ENCODE results near the gene GID8.

The GID8 gene

DNA sequence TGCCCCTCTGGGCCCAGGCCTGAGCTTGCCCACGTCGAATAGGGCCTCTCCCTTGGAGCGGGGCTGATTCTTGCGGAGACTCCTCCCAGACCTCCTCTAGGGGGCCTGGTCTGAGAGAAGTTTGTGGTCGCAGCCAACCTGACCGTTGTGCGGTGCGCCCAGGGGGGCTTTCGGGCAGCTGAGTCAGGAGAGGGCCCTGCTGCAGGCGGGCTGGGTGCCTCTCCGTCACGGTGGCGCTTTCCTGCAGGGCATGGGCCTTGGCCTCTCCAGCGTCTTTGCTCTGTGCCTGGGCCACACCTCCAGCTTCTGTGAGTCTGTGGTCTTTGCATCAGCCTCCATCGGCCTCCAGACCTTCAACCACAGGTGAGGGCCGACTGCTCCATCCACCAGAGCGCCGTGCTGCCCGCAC lies 27.4 kb downstream of the GID8 start:
- H3K9me3 ChIP-seq (ENCODE audit: control insufficient read depth, insufficient read depth, low read length), result no peaks in the 10 kb centered on the region
- H3K27ac ChIP-seq (ENCODE audit: low read length), result no peak overlapping the region
- no CpG with 5 or more reads among the region's 19 CpGs for WGBS (ENCODE audit: insufficient coverage, insufficient read length)
- H3K36me3 ChIP-seq (ENCODE audit: control insufficient read depth, insufficient read depth, low read length), result peaks cover 17% of the 10 kb centered on the region
- DNase-seq (ENCODE audit: low read depth, low spot score), result no peak
- no peaks in the 10 kb centered on the region; the same call in 1 of the 2 replicates for H3K4me1 ChIP-seq (ENCODE audit: control insufficient read depth, insufficient read depth, low read length)
- H3K27me3 ChIP-seq (ENCODE audit: control insufficient read depth, insufficient read depth, low read length), result no peaks in the 10 kb centered on the region
- H3K4me3 ChIP-seq (ENCODE audit: low read length), result no peak overlapping the region

DNA sequence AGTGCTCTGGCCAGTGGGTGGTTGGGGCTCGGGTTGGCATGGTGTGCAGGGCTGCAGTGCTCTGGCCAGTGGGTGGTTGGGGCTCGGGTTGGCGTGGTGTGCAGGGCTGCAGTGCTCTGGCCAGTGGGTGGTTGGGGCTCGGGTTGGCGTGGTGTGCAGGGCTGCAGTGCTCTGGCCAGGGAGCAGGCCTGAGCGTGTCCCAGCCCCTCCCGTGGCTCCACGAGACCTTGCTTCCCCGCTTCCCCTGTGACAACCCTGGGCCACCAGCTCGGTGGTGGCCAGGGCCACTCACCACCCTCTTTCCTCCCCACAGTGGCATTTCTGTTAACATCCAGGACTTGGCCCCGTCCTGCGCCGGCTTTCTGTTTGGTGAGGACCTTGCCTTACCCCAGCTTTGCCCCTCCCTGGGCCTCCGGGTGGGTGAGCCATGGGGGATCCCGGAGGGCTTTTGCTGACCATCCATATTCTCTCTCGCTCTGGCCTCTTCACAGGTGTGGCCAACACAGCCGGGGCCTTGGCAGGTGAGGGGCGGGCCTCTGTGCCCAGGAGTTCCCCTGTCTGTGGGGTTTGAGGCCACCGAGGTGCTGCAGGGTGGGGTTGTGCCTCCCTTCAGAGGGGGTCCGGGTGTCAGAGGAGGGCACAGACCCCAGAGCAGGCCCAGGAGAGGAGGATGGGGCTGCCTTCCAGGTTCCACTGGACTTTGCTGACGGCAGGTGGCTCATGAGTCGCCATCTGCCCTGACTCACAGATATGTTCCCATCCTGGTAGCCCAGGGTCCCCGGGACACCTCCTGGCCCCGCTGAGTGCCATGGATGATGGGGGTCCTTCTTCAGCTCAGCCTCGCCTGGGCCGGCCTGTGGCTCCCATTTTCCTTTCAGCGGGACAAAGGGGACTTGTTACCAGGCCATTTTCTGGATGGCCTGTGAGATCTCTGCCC lies 28.5 kb downstream of the GID8 start:
- WGBS (ENCODE audit: insufficient coverage, insufficient read length), result no CpG with 5 or more reads among the region's 27 CpGs
- Histone ChIP-seq H3K36me3 (ENCODE audit: control insufficient read depth, insufficient read depth, low read length) (peaks cover 17% of the 10 kb centered on the region), H3K4me3 (ENCODE audit: low read length) (no peak overlapping the region), H3K27me3 (ENCODE audit: control insufficient read depth, insufficient read depth, low read length) (no peaks in the 10 kb centered on the region), H3K27ac (ENCODE audit: low read length) (no peak overlapping the region), H3K9me3 (ENCODE audit: control insufficient read depth, insufficient read depth, low read length) (no peaks in the 10 kb centered on the region), H3K4me1 (ENCODE audit: control insufficient read depth, insufficient read depth, low read length) (no peaks in the 10 kb centered on the region; the same call in none of the 2 replicates)
- no peak for DNase-seq (ENCODE audit: low read depth, low spot score)

DNA sequence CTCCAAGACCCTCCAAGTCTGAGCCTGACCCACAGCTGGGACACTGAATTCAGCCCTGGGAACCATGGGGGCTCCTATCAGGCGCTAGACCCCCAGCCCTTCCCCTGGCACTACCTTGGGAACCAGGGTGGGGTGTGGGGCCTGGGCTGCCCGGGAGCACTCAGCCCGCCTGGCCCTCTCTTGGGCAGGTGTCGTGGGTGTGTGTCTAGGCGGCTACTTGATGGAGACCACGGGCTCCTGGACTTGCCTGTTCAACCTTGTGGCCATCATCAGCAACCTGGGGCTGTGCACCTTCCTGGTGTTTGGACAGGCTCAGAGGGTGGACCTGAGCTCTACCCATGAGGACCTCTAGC lies 29.2 kb downstream of the GID8 start:
- peaks cover 17% of the 10 kb centered on the region for H3K36me3 ChIP-seq (ENCODE audit: control insufficient read depth, insufficient read depth, low read length)
- WGBS (ENCODE audit: insufficient coverage, insufficient read length), result no CpG with 5 or more reads among the region's 6 CpGs

DNA sequence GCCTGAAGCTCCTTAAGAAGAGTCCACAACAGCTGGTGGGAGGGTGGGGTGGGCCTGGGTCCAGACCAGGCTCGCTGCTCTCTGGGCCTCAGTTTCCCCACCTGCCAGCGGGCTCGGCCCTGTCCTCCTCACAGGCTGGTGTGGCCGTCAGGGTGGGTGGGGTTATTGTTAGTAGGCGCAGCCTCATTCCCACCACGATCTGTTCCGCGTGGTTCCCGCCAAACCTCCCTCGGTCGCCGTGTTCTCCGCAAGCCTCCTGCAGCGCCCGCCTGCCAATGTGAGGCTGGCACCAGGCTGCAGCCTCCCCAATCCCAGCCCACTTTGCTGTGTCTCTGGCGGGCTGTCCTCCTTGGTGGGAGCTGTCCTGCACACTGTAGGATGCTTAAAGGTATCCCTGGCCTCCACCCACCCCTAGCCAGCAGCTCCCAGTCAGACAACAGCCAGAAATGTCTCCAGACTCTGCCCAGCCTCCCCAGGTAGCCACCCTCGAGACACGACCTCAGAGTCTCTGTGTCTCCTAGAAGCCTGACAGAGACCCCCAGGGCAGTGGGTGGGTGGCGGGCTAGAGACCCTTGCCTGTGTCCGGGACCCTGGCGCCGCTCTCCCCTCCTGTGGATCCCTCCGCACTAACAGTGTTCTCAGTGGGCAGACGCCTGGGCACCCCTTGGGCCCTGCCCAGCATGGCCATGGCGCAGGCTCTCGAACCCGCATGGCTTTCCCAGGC lies 29.8 kb downstream of the GID8 start:
- no peak overlapping the region for H3K4me3 ChIP-seq (ENCODE audit: low read length)
- DNase-seq (ENCODE audit: low read depth, low spot score), result no peak
- no peaks in the 10 kb centered on the region; the same call in 1 of the 2 replicates for H3K27me3 ChIP-seq (ENCODE audit: control insufficient read depth, insufficient read depth, low read length)
- peaks cover 13% of the 10 kb centered on the region for H3K36me3 ChIP-seq (ENCODE audit: control insufficient read depth, insufficient read depth, low read length)
- H3K9me3 ChIP-seq (ENCODE audit: control insufficient read depth, insufficient read depth, low read length), result no peaks in the 10 kb centered on the region
- H3K27ac ChIP-seq (ENCODE audit: low read length), result no peak overlapping the region
- H3K4me1 ChIP-seq (ENCODE audit: control insufficient read depth, insufficient read depth, low read length), result no peaks in the 10 kb centered on the region; the same call in none of the 2 replicates
- WGBS (ENCODE audit: insufficient coverage, insufficient read length), result no CpG with 5 or more reads among the region's 27 CpGs

More for the DNA sequence above, 29.2 kb downstream of the GID8 start:
- no peak for DNase-seq (ENCODE audit: low read depth, low spot score)
- no peaks in the 10 kb centered on the region for H3K9me3 ChIP-seq (ENCODE audit: control insufficient read depth, insufficient read depth, low read length)
- no peaks in the 10 kb centered on the region; the same call in none of the 2 replicates for H3K4me1 ChIP-seq (ENCODE audit: control insufficient read depth, insufficient read depth, low read length)
- H3K27me3 ChIP-seq (ENCODE audit: control insufficient read depth, insufficient read depth, low read length), result no peaks in the 10 kb centered on the region; the same call in 1 of the 2 replicates
- no peak overlapping the region for H3K4me3 ChIP-seq (ENCODE audit: low read length)
- no peak overlapping the region for H3K27ac ChIP-seq (ENCODE audit: low read length)

DNA sequence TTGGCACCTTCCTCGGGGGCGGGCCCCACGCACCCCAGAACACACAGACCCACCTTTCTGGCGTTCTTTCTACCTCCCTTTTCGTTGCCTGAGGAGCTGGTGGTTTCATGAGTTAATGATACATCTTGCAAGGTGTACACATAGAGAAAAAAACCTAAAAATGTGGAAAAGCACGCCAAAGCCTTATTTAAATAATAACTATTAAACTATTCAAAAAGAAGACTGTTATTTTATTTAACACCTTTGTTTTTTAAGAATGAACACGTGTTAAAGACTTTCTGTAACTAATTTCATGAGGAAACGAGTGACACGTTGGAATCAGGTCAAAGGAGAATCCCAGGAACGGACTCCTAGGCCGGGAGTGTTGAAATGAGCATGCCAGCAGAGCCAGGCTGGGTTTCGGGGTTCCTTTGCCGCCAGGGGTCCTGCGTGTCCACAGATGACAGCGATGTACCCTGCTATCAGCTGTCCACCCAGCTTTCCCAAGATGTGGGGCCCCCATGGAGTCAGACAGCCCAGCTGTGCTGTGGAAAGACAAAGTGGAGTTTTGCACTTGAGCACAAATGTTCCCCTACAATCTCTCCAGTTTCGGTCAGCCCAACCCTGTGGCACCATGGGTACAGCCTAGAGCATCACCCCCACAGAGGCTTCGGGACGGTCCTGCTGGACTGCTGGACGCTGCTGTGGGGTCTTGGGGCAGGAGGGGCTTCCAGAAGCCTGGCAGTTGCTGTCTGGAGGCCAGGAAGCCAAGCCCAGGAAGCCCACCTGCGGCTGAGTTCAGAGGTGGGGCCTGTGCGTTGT lies 30.6 kb downstream of the GID8 start:
- no peaks in the 10 kb centered on the region; the same call in none of the 2 replicates for H3K4me1 ChIP-seq (ENCODE audit: control insufficient read depth, insufficient read depth, low read length)
- H3K36me3 ChIP-seq (ENCODE audit: control insufficient read depth, insufficient read depth, low read length), result peaks cover 5% of the 10 kb centered on the region
- WGBS (ENCODE audit: insufficient coverage, insufficient read length), result no CpG with 5 or more reads among the region's 21 CpGs
- peaks cover 6% of the 10 kb centered on the region; the same call in 1 of the 2 replicates for H3K27me3 ChIP-seq (ENCODE audit: control insufficient read depth, insufficient read depth, low read length)
- no peak for DNase-seq (ENCODE audit: low read depth, low spot score)
- H3K4me3 ChIP-seq (ENCODE audit: low read length), result no peak overlapping the region
- H3K9me3 ChIP-seq (ENCODE audit: control insufficient read depth, insufficient read depth, low read length), result no peaks in the 10 kb centered on the region
- no peak overlapping the region for H3K27ac ChIP-seq (ENCODE audit: low read length)

DNA sequence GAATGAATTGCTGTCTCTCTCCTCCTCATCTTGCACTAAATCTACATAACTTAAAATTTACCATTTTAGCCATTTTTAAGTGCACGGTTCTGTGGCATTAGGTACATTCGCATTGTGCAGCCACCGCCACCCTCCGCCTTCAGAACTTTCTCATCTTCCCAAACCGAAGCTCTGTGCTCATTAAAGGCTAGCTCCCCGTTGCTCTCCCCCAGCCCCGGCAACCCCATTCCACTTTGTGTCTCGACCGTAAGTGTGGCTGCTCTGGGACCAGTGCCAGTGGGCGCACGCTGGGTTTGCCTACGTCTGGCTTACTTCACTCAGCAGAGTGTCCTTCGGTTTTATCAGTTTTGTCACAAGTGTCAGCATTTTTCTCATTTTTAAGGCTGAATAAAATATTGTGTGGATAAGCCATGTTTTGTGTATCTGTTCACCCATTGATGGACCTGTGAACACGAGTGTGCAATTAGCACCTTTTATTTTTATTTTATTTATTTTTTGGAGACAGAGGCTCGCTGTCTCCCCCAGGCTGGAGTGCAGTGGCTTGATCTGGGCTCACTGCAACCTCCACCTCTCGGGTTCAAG lies 31.3 kb downstream of the GID8 start:
- DNase-seq (ENCODE audit: low read depth, low spot score), result no peak
- no peak overlapping the region for H3K4me3 ChIP-seq (ENCODE audit: low read length)
- peaks cover 2% of the 10 kb centered on the region for H3K36me3 ChIP-seq (ENCODE audit: control insufficient read depth, insufficient read depth, low read length)
- H3K9me3 ChIP-seq (ENCODE audit: control insufficient read depth, insufficient read depth, low read length), result no peaks in the 10 kb centered on the region
- no CpG with 5 or more reads among the region's 16 CpGs for WGBS (ENCODE audit: insufficient coverage, insufficient read length)
- peaks cover 6% of the 10 kb centered on the region; the same call in 1 of the 2 replicates for H3K27me3 ChIP-seq (ENCODE audit: control insufficient read depth, insufficient read depth, low read length)
- no peak overlapping the region for H3K27ac ChIP-seq (ENCODE audit: low read length)
- H3K4me1 ChIP-seq (ENCODE audit: control insufficient read depth, insufficient read depth, low read length), result peaks cover 1% of the 10 kb centered on the region

DNA sequence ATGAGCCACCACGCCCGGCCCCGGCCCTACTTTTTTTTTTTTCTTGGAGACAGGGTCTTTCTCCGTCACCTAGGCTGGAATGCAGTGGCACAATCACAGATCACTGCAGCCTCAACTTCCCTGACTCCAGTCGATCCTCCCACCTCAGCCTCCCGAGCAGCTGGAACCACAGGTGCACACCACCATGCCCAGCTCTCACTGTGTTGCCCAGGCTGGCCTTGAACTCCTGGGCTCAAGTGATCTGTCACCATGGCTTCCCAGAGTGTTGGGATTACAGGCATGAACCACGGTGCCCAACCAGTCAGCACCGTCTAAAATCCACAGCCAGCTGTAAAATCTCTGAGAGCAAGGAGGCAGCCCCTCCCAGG lies 32.0 kb downstream of the GID8 start:
- no peak for DNase-seq (ENCODE audit: low read depth, low spot score)
- WGBS (ENCODE audit: insufficient coverage, insufficient read length), result no CpG with 5 or more reads among the region's 8 CpGs
- no peak overlapping the region for H3K4me3 ChIP-seq (ENCODE audit: low read length)
- H3K4me1 ChIP-seq (ENCODE audit: control insufficient read depth, insufficient read depth, low read length), result peaks cover 3% of the 10 kb centered on the region
- no peaks in the 10 kb centered on the region for H3K9me3 ChIP-seq (ENCODE audit: control insufficient read depth, insufficient read depth, low read length)
- peaks cover 6% of the 10 kb centered on the region; the same call in 1 of the 2 replicates for H3K27me3 ChIP-seq (ENCODE audit: control insufficient read depth, insufficient read depth, low read length)
- H3K36me3 ChIP-seq (ENCODE audit: control insufficient read depth, insufficient read depth, low read length), result no peaks in the 10 kb centered on the region; the same call in 1 of the 2 replicates
- no peak overlapping the region for H3K27ac ChIP-seq (ENCODE audit: low read length)

DNA sequence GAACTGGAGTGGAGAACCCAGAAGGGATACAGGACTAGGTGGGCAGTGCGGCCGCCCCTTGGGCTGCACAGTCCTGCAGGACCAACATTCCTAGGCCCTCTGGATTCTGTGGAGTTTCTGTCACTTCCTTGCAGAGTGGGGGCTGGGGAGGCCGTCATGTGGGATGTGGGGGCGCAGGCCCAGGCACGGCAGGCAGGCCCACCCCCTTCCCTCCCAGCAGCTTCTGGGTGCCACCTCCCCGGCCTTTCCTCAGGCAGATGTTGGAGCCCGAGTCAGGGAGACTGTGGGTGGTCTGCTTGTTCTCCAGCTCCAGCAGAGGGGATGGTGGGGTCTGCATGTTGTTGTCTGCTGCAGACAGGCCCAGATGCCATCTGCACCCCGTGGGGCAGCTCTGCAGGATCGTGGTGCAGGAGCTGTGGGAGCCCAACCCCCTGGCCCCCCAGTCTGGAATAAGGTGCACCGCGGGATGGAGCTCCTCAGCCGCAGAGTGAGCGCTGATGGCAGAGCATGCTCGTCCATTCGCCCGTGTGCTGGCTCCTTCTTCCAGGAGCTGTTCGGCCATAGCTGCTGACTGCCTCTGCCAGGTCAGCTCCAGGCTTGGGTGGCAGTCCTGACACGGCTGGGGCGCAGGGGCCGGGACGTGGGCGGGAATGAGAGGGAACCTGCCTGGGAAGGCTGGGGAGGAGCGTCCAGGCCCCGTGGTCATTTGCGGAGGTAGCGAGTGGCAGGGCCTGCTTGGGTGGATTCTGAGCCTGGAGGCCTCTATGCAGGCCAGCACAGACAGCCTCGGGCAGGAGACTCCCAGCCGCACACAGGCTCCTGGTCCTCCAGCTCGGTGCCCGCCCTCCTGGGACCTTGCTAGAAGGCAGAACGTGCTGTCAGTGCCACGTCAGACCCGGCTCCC lies 32.6 kb downstream of the GID8 start:
- Histone ChIP-seq H3K27me3 (ENCODE audit: control insufficient read depth, insufficient read depth, low read length) (peaks cover 6% of the 10 kb centered on the region; the same call in 1 of the 2 replicates), H3K4me3 (ENCODE audit: low read length) (no peak overlapping the region), H3K9me3 (ENCODE audit: control insufficient read depth, insufficient read depth, low read length) (no peaks in the 10 kb centered on the region), H3K27ac (ENCODE audit: low read length) (no peak overlapping the region), H3K36me3 (ENCODE audit: control insufficient read depth, insufficient read depth, low read length) (no peaks in the 10 kb centered on the region; the same call in 1 of the 2 replicates), H3K4me1 (ENCODE audit: control insufficient read depth, insufficient read depth, low read length) (peaks cover 3% of the 10 kb centered on the region)
- DNase-seq (ENCODE audit: low read depth, low spot score), result no peak
- WGBS (ENCODE audit: insufficient coverage, insufficient read length), result no CpG with 5 or more reads among the region's 33 CpGs

DNA sequence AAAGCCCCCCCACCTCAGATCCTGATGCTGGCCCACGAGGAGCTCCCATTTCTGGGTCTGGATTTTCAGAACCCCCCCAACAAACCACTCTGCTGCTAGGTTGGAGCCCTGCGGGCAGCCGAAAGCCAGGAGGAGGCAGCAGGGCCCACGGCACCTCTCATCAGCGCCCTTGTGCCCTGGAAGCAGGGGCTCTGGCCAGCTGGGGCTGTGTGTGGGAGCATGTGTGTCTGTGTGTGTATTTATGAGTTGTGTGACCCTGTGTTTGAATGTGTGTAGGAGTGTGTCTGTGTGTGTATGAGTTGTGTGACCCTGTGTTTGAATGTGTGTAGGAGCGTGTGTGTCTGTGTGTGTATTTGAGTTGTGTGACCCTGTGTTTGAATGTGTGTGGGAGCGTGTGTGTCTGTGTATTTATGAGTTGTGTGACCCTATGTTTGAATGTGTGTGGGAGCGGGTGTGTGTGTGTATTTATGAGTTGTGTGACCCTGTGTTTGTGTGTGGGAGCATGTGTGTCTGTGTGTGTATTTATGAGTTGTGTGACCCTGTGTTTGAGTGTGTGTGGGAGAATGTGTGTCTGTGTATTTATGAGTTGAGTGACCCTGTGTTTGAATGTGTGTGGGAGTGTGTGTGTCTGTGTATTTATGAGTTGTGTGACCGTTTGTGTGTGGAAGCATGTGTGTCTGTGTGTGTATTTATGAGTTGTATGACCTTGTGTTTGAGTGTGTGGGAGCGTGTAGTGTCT lies 33.4 kb downstream of the GID8 start:
- no peak for DNase-seq (ENCODE audit: low read depth, low spot score)
- H3K9me3 ChIP-seq (ENCODE audit: control insufficient read depth, insufficient read depth, low read length), result no peaks in the 10 kb centered on the region
- H3K4me3 ChIP-seq (ENCODE audit: low read length), result no peak overlapping the region
- H3K4me1 ChIP-seq (ENCODE audit: control insufficient read depth, insufficient read depth, low read length), result peaks cover 3% of the 10 kb centered on the region
- H3K27me3 ChIP-seq (ENCODE audit: control insufficient read depth, insufficient read depth, low read length), result peaks cover 6% of the 10 kb centered on the region; the same call in 1 of the 2 replicates
- H3K36me3 ChIP-seq (ENCODE audit: control insufficient read depth, insufficient read depth, low read length), result no peaks in the 10 kb centered on the region; the same call in 1 of the 2 replicates
- H3K27ac ChIP-seq (ENCODE audit: low read length), result no peak overlapping the region
- 100% methylated on average over 3 of the region's 10 CpGs for WGBS (ENCODE audit: insufficient coverage, insufficient read length)

All from iPS DF 6.9 (cell line).